RPMI8226 (cell line): Measurements from ENCODE around the gene PPP2R5A.
A peak's percentile ranks its signal among the peaks of the same experiment; 100 is the strongest.
"Not testable (repeated sequence)": the region's sequence is repeated elsewhere in the genome, so short reads cannot be mapped to it uniquely, and the experiment has no call there.

Experiments
- DNase-seq: peaks from one replicate; pipeline ENCODE4 v3.0.0-alpha.2; 2015

PPP2R5A gene

GRCh38 chr1:212364985-212365384 lies 79.8 kb downstream of the PPP2R5A start:
- no peak for DNase-seq

- DNase-seq = no peak
Observed at GRCh38 chr1:212366901-212367300, 81.7 kb downstream of the PPP2R5A start.

- no peak for DNase-seq
Observed at GRCh38 chr1:212367474-212368072, 82.4 kb downstream of the PPP2R5A start.

GRCh38 chr1:212368073-212368484 lies 82.9 kb downstream of the PPP2R5A start:
- peak; percentile 78 for DNase-seq

GRCh38 chr1:212375986-212376385 lies 90.8 kb downstream of the PPP2R5A start:
- DNase-seq = no peak

- no peak for DNase-seq
Observed at GRCh38 chr1:212377644-212378043, 92.4 kb downstream of the PPP2R5A start.

GRCh38 chr1:212379366-212379765 lies 94.2 kb downstream of the PPP2R5A start:
- no peak for DNase-seq

- DNase-seq = no peak
Observed at GRCh38 chr1:212381397-212382035, 96.3 kb downstream of the PPP2R5A start.

- DNase-seq = no peak
Observed at GRCh38 chr1:212386029-212386428, 100.8 kb downstream of the PPP2R5A start.

- DNase-seq = no peak
Observed at GRCh38 chr1:212388985-212389716, 103.9 kb downstream of the PPP2R5A start.

- not testable (repeated sequence) for DNase-seq
Observed at GRCh38 chr1:212395678-212396437, 110.6 kb downstream of the PPP2R5A start.

- no peak for DNase-seq
Observed at GRCh38 chr1:212396638-212397037, 111.4 kb downstream of the PPP2R5A start.

GRCh38 chr1:212397171-212397570 lies 112.0 kb downstream of the PPP2R5A start:
- no peak for DNase-seq

GRCh38 chr1:212401042-212401441 lies 115.8 kb downstream of the PPP2R5A start:
- DNase-seq = no peak

GRCh38 chr1:212401838-212402582 lies 116.8 kb downstream of the PPP2R5A start:
- DNase-seq = no peak

GRCh38 chr1:212402666-212403321 lies 117.6 kb downstream of the PPP2R5A start:
- no peak for DNase-seq

GRCh38 chr1:212410231-212410820 lies 125.1 kb downstream of the PPP2R5A start:
- DNase-seq = no peak
